Mesenchymal stem cell (in vitro differentiated cells and primary cell): ENCODE measurements around the gene FBXO47.

ENCODE experiments used
- DNase-seq: peaks from one replicate; pipeline ENCODE4 v3.0.0-alpha.2; 2013
- H2AFZ ChIP-seq: one replicate; pipeline ENCODE4 v1.6.1; 2013; ENCODE audit warnings: low read depth, mild to moderate bottlenecking, control low read depth, inconsistent platforms, low read length, moderate library complexity
- H2AK5ac ChIP-seq: 2 replicates; pipeline ENCODE4 v1.6.1; 2013; ENCODE audit warnings: low read length, moderate library complexity, mild to moderate bottlenecking, inconsistent platforms; ENCODE audit not compliant: severe bottlenecking
- H2BK120ac ChIP-seq: one replicate; pipeline ENCODE4 v1.6.1; 2013; ENCODE audit warnings: low read depth, mild to moderate bottlenecking, inconsistent platforms, low read length, moderate library complexity
- H2BK12ac ChIP-seq, 2 experiments: one replicate each; pipeline ENCODE4 v1.6.1; 2013; ENCODE audit warnings: inconsistent platforms in 2 of 2, low read length in 2 of 2, mild to moderate bottlenecking in 2 of 2, moderate library complexity in 2 of 2, control low read depth in 1 of 2
- H2BK15ac ChIP-seq: one replicate; pipeline ENCODE4 v1.6.1; 2013; ENCODE audit warnings: mild to moderate bottlenecking, low read depth, inconsistent platforms; ENCODE audit not compliant: poor library complexity, severe bottlenecking
- H2BK5ac ChIP-seq: 2 replicates; pipeline ENCODE4 v1.6.1; 2013; ENCODE audit warnings: low read depth, mild to moderate bottlenecking, low read length, control low read depth, inconsistent platforms; ENCODE audit not compliant: poor library complexity, severe bottlenecking
- H3K14ac ChIP-seq, 2 experiments: one replicate each; pipeline ENCODE4 v1.6.1; 2013; ENCODE audit warnings: inconsistent platforms in 2 of 2, low read length in 2 of 2, control low read depth in 1 of 2, mild to moderate bottlenecking in 1 of 2, moderate library complexity in 1 of 2
- H3K18ac ChIP-seq, 2 experiments: one replicate each; pipeline ENCODE4 v1.6.1; 2013; ENCODE audit warnings: inconsistent platforms in 2 of 2, low read length in 2 of 2, control low read depth in 1 of 2, low read depth in 1 of 2, mild to moderate bottlenecking in 1 of 2
- H3K23ac ChIP-seq, 2 experiments: one replicate each; pipeline ENCODE4 v1.6.1; 2013; ENCODE audit warnings: inconsistent platforms in 2 of 2, low read length in 2 of 2, mild to moderate bottlenecking in 2 of 2, moderate library complexity in 2 of 2, control low read depth in 1 of 2
- H3K27ac ChIP-seq: 2 replicates; pipeline ENCODE4 v1.5.1; 2013; ENCODE audit warnings: mild to moderate bottlenecking, moderate library complexity, low read length, control low read depth, inconsistent platforms; ENCODE audit not compliant: poor library complexity, severe bottlenecking
- H3K27me3 ChIP-seq, 2 experiments: 2 replicates each; pipeline versions ENCODE4 v1.6.1 to v1.7.0; 2013; ENCODE audit warnings: low read length in 2 of 2, mild to moderate bottlenecking in 2 of 2, moderate library complexity in 2 of 2, control low read depth in 1 of 2, inconsistent platforms in 1 of 2; ENCODE audit not compliant: control insufficient read depth in 1 of 2, insufficient read depth in 1 of 2
- H3K36me3 ChIP-seq, 2 experiments: 2 replicates each; pipeline versions ENCODE4 v1.6.1 to v1.7.0; 2013; ENCODE audit warnings: low read length in 2 of 2, control low read depth in 1 of 2, inconsistent platforms in 1 of 2, low read depth in 1 of 2, mild to moderate bottlenecking in 1 of 2; ENCODE audit not compliant: insufficient read depth in 2 of 2, control insufficient read depth in 1 of 2
- H3K4ac ChIP-seq, 2 experiments: one replicate each; pipeline ENCODE4 v1.6.1; 2013; ENCODE audit warnings: inconsistent platforms in 2 of 2, low read length in 2 of 2, mild to moderate bottlenecking in 2 of 2, moderate library complexity in 2 of 2, control low read depth in 1 of 2, low read depth in 1 of 2
- H3K4me1 ChIP-seq: 2 replicates; pipeline ENCODE4 v1.6.1; 2013; ENCODE audit warnings: low read depth, low read length, control low read depth; ENCODE audit not compliant: control insufficient read depth, insufficient read depth
- H3K4me2 ChIP-seq: 2 replicates; pipeline ENCODE4 v1.6.1; 2013; ENCODE audit warnings: low read length, mild to moderate bottlenecking, inconsistent platforms; ENCODE audit not compliant: poor library complexity, severe bottlenecking
- H3K4me3 ChIP-seq, 2 experiments: 2 replicates each; pipeline versions ENCODE4 v1.5.1 to v1.7.0; 2013; ENCODE audit warnings: low read length in 2 of 2, mild to moderate bottlenecking in 2 of 2, control low read depth in 1 of 2, low read depth in 1 of 2; ENCODE audit not compliant: insufficient read depth in 1 of 2
- H3K79me1 ChIP-seq: replicated peaks from 2 replicates; pipeline ENCODE4 v1.6.1; 2013; ENCODE audit warnings: mild to moderate bottlenecking, control low read depth, low read length, inconsistent platforms; ENCODE audit not compliant: poor library complexity, severe bottlenecking
- H3K9ac ChIP-seq: 2 replicates; pipeline ENCODE4 v1.7.0; 2013; ENCODE audit warnings: mild to moderate bottlenecking, low read length, moderate library complexity
- H3K9me3 ChIP-seq: 2 replicates; pipeline ENCODE4 v1.7.0; 2013; ENCODE audit warnings: mild to moderate bottlenecking, low read length; ENCODE audit not compliant: control insufficient read depth
- H4K8ac ChIP-seq: one replicate; pipeline ENCODE4 v1.6.1; 2013; ENCODE audit warnings: inconsistent platforms, mild to moderate bottlenecking, low read length, moderate library complexity
- H4K91ac ChIP-seq: one replicate; pipeline ENCODE4 v1.6.1; 2013; ENCODE audit warnings: mild to moderate bottlenecking, low read length, inconsistent platforms
- WGBS: methylation state at CpG from one replicate; pipeline ENCODE4 v1.1.7; 2013; ENCODE audit warnings: mixed read lengths; 5-methylcytosine and 5-hydroxymethylcytosine counted together

Gene FBXO47

DNA sequence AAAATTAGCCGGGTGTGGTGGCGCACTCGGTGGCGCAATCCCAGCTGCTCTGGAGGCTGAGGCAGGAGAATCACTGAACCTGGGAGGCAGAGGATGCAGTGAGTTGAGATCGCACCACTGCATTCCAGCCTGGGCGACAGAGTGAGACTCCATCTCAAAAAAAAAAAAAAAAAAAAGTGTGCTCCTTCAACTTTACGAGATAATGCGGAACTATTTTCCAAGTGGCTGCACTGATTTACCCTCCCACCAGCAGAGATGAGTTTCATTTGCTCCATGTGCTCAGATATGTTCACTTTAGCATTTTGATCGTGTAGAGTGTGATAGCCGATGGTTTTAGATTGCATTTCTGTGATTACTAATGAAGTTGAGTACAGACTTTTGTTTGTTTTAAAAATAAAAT, 61.8 kb downstream of the FBXO47 start:
- 99% methylated on average over 10 of the region's 10 CpGs for WGBS
- Histone ChIP-seq H3K14ac (no peak overlapping the region), H3K36me3 (peaks cover 57 to 61% of the 10 kb centered on the region in 2 experiments), H3K9me3 (no peaks in the 10 kb centered on the region), H4K8ac (no peak overlapping the region), H3K27me3 (no peaks in the 10 kb centered on the region), H3K79me1 (peaks cover 2% of the 10 kb centered on the region), H3K23ac (no peak overlapping the region), H3K4ac (no peak overlapping the region), H2AK5ac (no peak overlapping the region), H2BK5ac (no peak overlapping the region), H3K4me3 (no peak overlapping the region), H2BK15ac (no peak overlapping the region), H3K4me2 (no peak overlapping the region), H3K9ac (no peak overlapping the region), H3K18ac (no peak overlapping the region), H4K91ac (no peak overlapping the region), H3K4me1 (peaks cover 42% of the 10 kb centered on the region), H2AFZ (no peak overlapping the region), H3K27ac (no peak overlapping the region), H2BK120ac (no peak overlapping the region), H2BK12ac (no peak overlapping the region)
- no peak for DNase-seq

DNA sequence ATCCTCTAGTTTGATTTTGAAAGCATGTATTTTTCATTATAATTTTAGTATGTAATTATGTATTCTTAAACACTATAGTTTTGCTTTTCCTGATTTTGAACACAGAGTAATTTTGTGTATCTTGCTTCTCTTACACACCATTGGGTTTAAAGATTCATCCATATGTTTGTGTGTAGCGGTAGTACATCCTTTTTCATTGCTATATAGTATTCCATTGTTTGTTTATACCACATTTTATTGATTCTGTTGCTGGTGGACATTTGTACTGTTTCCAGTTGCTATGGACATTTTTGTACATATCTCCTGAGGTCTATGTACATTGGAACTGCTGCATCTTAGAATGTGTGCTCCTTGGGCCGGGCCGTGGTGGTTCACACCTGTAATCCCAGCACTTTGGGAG, 62.3 kb downstream of the FBXO47 start:
- Histone ChIP-seq H3K4me1 (peaks cover 44% of the 10 kb centered on the region), H4K91ac (no peak overlapping the region), H2AFZ (no peak overlapping the region), H2BK5ac (no peak overlapping the region), H3K14ac (no peak overlapping the region), H3K27ac (no peak overlapping the region), H3K9me3 (no peaks in the 10 kb centered on the region), H2BK12ac (no peak overlapping the region), H3K4me2 (no peak overlapping the region), H3K27me3 (no peaks in the 10 kb centered on the region), H4K8ac (no peak overlapping the region), H3K4me3 (no peak overlapping the region), H2BK15ac (no peak overlapping the region), H3K4ac (no peak overlapping the region), H2AK5ac (no peak overlapping the region), H2BK120ac (no peak overlapping the region), H3K36me3 (peaks cover 56 to 57% of the 10 kb centered on the region in 2 experiments), H3K23ac (no peak overlapping the region), H3K9ac (no peak overlapping the region), H3K18ac (no peak overlapping the region), H3K79me1 (peaks cover 2% of the 10 kb centered on the region)
- WGBS, result 100% methylated on average over 2 of the region's 3 CpGs
- DNase-seq, result no peak

- H4K91ac ChIP-seq, result no peak overlapping the region
- no peak overlapping the region for H3K4me2 ChIP-seq
- H2BK120ac ChIP-seq, result no peak overlapping the region
- H3K27ac ChIP-seq, result no peak overlapping the region
- H4K8ac ChIP-seq, result no peak overlapping the region
- no peak overlapping the region for H2BK5ac ChIP-seq
- no peak overlapping the region for H3K4me3 ChIP-seq
- H3K27me3 ChIP-seq, result no peaks in the 10 kb centered on the region
- H2BK12ac ChIP-seq, result no peak overlapping the region
- no peak overlapping the region for H3K23ac ChIP-seq
- no peak overlapping the region for H3K4ac ChIP-seq
- H3K9me3 ChIP-seq, result no peaks in the 10 kb centered on the region
- no peak overlapping the region for H3K14ac ChIP-seq
- no peak overlapping the region for H2BK15ac ChIP-seq
- H3K9ac ChIP-seq, result no peak overlapping the region
- WGBS, result over 99% methylated on average over 6 of the region's 6 CpGs
- DNase-seq, result no peak
- H3K18ac ChIP-seq, result no peak overlapping the region
- peaks cover 2% of the 10 kb centered on the region for H3K79me1 ChIP-seq
- H2AFZ ChIP-seq, result no peak overlapping the region
- H3K36me3 ChIP-seq, result peaks cover 56 to 59% of the 10 kb centered on the region in 2 experiments
- H3K4me1 ChIP-seq, result peaks cover 47% of the 10 kb centered on the region
- H2AK5ac ChIP-seq, result no peak overlapping the region
Observed at GRCh38 chr17:38903404-38903803, 63.8 kb downstream of the FBXO47 start.

DNA sequence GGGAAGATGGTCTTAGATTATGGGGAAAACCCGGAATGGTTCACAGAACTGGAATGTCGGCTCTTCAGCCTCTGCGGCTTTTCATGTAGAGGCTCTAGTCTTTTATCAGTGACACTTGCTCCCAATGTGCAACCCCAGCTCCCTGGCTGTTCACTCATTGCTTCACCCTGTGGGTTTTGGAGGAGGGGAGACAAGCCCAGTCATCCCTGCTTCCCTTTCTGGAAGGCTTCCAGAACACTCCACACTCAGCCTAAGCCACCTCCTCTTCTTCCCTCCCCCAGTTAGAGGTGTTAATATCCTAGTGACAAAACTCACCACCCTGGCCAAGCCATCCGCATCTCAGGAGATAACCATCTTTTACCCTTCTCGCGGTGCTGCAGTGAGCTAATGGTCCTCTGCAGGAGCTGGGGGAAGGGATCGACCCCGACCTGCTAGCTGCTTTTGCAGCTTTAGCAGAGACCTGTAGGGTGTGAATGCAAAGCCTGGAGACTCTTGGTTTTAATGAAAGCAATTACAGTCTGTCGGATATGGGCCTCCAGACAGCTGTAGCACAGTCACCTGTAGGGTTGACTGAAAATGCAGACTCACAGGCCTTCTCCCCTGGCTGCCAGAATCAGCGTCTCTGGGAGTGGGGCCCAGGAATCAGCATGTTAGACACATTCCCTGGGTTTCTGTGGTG, 66.1 kb downstream of the FBXO47 start:
- Histone ChIP-seq H2AK5ac (peak overlapping the region; percentile 71), H3K79me1 (peaks cover 2% of the 10 kb centered on the region), H3K23ac (no peak overlapping the region), H4K8ac (peak overlapping the region; percentile 19), H3K4ac (no peak overlapping the region), H3K18ac (peak overlapping the region; percentile 37 to 67), H3K4me3 (peak overlapping the region in 1 of 2 experiments; percentile 63), H3K4me2 (peak overlapping the region; percentile 35), H2AFZ (no peak overlapping the region), H4K91ac (no peak overlapping the region), H3K27me3 (no peaks in the 10 kb centered on the region), H2BK15ac (no peak overlapping the region), H2BK12ac (peak overlapping the region in 1 of 2 experiments; percentile 3), H3K36me3 (peaks cover 57 to 67% of the 10 kb centered on the region in 2 experiments), H3K9me3 (no peaks in the 10 kb centered on the region), H3K27ac (peak overlapping the region; percentile 93), H3K4me1 (peaks cover 50% of the 10 kb centered on the region), H2BK120ac (no peak overlapping the region), H2BK5ac (peak overlapping the region; percentile 61), H3K14ac (no peak overlapping the region), H3K9ac (peak overlapping the region; percentile 43)
- peak; percentile 98 for DNase-seq
- WGBS, result 17% methylated on average over 9 of the region's 10 CpGs
